Neuron (in vitro differentiated cells): ENCODE results near the gene SNAP47.
"Not testable (repeated sequence)": the region's sequence is repeated elsewhere in the genome, so short reads cannot be mapped to it uniquely, and the experiment has no call there.

Experiments
- H2AFZ ChIP-seq: one replicate; pipeline ENCODE4 v1.6.1; 2013; ENCODE audit warnings: low read depth, mild to moderate bottlenecking, inconsistent platforms, low read length, moderate library complexity
- H3K27me3 ChIP-seq: one replicate; pipeline ENCODE4 v1.6.1; 2013; ENCODE audit warnings: low read length; ENCODE audit not compliant: insufficient read depth
- H3K36me3 ChIP-seq: one replicate; pipeline ENCODE4 v1.6.1; 2013; ENCODE audit warnings: low read length; ENCODE audit not compliant: insufficient read depth
- H3K4me1 ChIP-seq: one replicate; pipeline ENCODE4 v1.6.1; 2013; ENCODE audit warnings: low read length; ENCODE audit not compliant: insufficient read depth
- H3K4me3 ChIP-seq: 2 replicates; pipeline ENCODE4 v1.5.1; 2013; ENCODE audit warnings: mild to moderate bottlenecking, low read length, moderate library complexity
- H3K9me3 ChIP-seq: one replicate; pipeline ENCODE4 v1.6.1; 2013; ENCODE audit warnings: low read length

Gene SNAP47

DNA sequence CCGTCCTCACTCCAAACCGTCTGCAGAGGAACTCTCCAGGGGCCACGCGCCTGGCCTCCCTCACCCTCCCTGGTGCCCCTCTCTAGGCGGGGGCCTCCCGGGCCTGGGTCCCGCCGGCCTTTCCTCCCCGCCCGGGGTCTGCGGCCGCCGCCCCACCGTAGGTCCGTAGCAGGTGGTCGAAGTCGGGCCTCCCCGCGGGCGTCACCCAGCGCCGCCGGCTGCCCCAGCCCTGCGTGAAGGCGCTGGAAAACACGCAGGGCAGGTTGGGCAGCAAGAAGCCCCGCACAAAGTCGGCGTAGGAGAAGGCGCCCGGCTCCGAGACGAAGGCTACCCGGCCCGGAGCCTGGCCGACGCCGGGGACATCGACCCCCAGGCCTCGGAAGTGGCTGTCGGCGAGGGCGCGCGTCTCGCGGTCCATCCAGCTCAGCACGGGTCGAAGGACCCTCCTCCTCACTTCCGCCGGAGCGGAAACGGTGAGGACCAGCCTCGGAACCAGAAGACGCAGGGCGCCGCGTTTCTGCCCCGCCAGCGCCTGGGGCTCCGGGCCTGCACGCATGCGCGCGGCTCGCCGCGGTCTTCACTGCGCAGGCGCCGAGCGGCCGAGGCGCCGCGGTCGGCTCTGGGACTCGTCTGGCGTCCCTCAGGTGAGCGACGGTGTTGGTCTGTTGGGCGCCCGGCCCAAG, at the start of gene SNAP47, which contains the start of gene JMJD4:
SNAP47 (plus strand) TSS at position 580 of the 683 bp plus-strand sequence. CDS start 12,302 bp downstream, outside the sequence.
JMJD4 (minus strand) TSS at position 447 of the 683 bp plus-strand sequence; CDS start at position 418, 29 bp downstream.
- H3K27me3 ChIP-seq = no peaks in the 10 kb centered on the region
- H3K36me3 ChIP-seq = peaks cover 30% of the 10 kb centered on the region
- H3K4me3 ChIP-seq = peak within 1 kb of the TSS; percentile 96

GRCh38 chr1:227685807-227686206, 49.4 kb upstream of the SNAP47 start:
- Histone ChIP-seq H3K27me3 (no peaks in the 10 kb centered on the region), H3K9me3 (peaks cover 2% of the 10 kb centered on the region), H3K36me3 (no peaks in the 10 kb centered on the region), H2AFZ (no peak overlapping the region), H3K4me1 (no peaks in the 10 kb centered on the region), H3K4me3 (no peak overlapping the region)

More for the DNA sequence above, at the start of gene SNAP47, which contains the start of gene JMJD4:
- Histone ChIP-seq H3K9me3 (no peaks in the 10 kb centered on the region), H2AFZ (peak within 1 kb of the TSS; percentile 75), H3K4me1 (peaks cover 26% of the 10 kb centered on the region)

DNA sequence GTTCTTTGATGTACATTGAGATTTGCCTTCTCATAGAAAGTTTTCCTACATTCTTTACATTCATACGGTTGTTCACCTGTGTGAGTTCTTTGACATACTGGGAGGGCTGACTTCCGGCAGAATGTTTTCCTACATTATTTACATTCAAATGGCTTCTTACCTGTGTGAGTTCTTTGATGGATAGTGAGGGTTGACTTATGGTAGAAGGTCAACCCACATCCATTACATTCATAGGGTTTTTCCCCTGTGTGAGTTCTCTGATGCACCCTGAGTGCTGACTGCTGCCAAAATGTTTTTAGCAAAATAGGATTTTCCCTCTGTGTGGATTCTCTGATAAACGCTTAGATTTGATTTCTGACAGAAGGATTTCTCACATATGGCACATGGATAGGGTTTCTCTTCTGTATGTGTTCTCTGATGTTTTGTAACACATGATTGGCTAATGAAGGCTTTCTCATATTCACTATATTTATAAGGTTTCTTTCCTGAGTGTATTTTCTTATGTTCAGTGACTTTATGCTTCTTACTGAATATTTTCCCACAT, 37.8 kb upstream of the SNAP47 start:
- Histone ChIP-seq H3K36me3 (no peaks in the 10 kb centered on the region), H3K27me3 (no peaks in the 10 kb centered on the region), H3K4me1 (no peaks in the 10 kb centered on the region), H3K9me3 (peaks cover 2% of the 10 kb centered on the region), H2AFZ (no peak overlapping the region), H3K4me3 (no peak overlapping the region)

GRCh38 chr1:227701631-227702030, 33.6 kb upstream of the SNAP47 start:
- not testable (repeated sequence) for H3K9me3 ChIP-seq, H2AFZ ChIP-seq, H3K4me3 ChIP-seq, H3K4me1 ChIP-seq, H3K36me3 ChIP-seq, H3K27me3 ChIP-seq

DNA sequence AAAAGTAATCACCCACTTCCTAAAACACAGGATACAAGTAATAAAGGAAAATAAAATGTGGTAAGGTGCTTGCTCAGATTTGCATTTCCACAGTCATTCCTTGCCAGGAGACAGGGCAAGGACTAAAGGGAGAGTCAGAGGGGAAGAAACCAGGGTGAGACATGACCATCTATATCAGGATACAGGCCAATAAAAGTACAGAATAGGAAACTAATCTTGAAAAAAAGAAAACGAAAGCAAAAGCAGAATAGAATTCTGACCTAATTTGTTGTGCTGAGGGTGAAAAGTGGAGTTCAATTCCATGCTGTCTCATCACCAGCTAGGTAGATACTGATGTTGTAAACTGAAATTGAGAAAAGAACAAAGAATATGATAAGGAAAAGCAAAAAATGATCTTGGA, 27.4 kb upstream of the SNAP47 start:
- no peaks in the 10 kb centered on the region for H3K27me3 ChIP-seq

DNA sequence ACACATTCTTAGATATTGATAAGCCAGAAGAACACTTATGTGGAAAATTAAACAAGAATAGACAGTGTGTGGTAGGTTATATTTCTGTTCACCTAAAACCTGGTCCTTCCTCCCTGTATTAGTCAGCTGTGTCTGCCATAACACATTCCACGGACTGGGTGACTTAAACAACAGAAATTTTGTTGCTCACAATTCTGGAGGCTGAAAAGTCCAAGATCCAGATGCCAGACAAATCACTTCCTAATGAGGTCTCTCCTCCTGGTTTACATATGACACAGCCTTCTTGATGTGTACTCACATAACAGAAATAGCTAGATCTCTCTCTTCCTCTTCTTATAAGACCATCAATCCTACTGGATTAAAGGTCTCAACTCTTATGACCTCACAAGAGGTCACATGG, 25.8 kb upstream of the SNAP47 start:
- no peaks in the 10 kb centered on the region for H3K27me3 ChIP-seq
- no peak overlapping the region for H3K4me3 ChIP-seq
- no peak overlapping the region for H2AFZ ChIP-seq
- H3K36me3 ChIP-seq = no peaks in the 10 kb centered on the region
- H3K4me1 ChIP-seq = no peaks in the 10 kb centered on the region
- peaks cover 2% of the 10 kb centered on the region for H3K9me3 ChIP-seq

More for the DNA sequence above, 27.4 kb upstream of the SNAP47 start:
- Histone ChIP-seq H3K4me3 (no peak overlapping the region), H2AFZ (no peak overlapping the region), H3K36me3 (no peaks in the 10 kb centered on the region), H3K9me3 (peaks cover 2% of the 10 kb centered on the region), H3K4me1 (no peaks in the 10 kb centered on the region)

GRCh38 chr1:227710474-227710873, 24.8 kb upstream of the SNAP47 start:
- H3K27me3 ChIP-seq, H3K9me3 ChIP-seq, H3K36me3 ChIP-seq: not testable (repeated sequence)

DNA sequence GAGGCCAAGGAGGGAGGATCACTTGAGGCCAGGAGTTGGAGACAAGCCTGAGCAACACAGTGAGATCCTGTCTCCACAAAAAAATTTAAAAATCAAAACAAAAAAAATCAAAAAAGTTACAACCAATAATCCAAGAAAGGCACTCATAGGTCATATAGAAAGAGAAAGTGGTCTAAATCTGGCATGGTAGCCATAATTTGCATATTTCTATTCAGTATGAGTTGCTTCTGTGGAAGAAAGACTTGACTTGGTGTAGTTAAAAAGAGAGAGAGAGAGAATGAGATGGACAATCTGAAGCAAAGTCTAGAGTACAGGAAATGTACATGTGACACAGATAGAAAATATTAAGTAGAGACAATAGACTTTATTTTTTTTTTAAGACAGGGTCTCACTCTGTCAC, 22.6 kb upstream of the SNAP47 start:
- H2AFZ ChIP-seq = no peak overlapping the region
- H3K4me3 ChIP-seq = no peak overlapping the region
- no peaks in the 10 kb centered on the region for H3K27me3 ChIP-seq
- peaks cover 2% of the 10 kb centered on the region for H3K9me3 ChIP-seq
- no peaks in the 10 kb centered on the region for H3K36me3 ChIP-seq
- H3K4me1 ChIP-seq = no peaks in the 10 kb centered on the region

More at GRCh38 chr1:227710474-227710873, 24.8 kb upstream of the SNAP47 start:
- H3K4me1 ChIP-seq, H3K4me3 ChIP-seq, H2AFZ ChIP-seq: not testable (repeated sequence)

DNA sequence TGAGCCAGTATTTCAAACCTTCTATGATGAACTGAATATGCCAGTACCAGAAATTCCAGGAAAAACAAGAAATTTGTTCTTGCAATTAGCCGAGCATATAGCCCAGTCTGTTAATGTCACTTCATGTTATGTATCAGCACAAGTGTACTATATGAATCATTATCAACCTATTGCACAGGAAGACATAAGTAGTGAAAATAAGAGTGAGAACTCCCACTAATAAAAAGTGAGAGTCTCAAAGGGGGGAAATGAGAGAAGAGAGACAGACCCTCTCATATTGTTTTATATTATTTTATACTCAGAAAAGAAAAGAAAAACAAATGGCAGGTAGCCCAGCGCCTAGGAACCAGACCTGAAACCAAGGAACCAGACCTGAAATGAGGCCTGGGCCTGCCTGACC, 16.3 kb upstream of the SNAP47 start:
- H3K27me3 ChIP-seq = no peaks in the 10 kb centered on the region
- H3K9me3 ChIP-seq = peaks cover 12% of the 10 kb centered on the region
- peaks cover 4% of the 10 kb centered on the region for H3K4me1 ChIP-seq

DNA sequence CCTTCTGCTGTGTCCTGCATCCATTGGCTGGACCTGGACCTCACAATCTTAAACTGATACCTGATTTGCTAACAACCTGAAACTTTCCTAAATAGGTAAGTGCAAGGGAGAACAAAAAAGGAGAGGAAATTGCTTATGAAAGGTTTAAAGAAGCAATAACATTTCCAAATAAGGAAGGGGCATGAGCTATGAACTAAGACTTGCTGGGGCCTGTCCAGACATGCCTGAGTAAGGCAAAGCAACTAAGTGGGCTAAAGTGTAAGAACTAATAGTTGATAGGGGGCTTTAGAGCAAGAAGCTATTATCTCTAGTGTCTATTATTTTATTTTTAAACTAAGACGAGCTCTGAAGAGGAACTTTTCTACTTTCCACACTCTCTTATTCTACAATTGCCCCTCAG, 11.8 kb upstream of the SNAP47 start:
- Histone ChIP-seq H3K27me3 (no peaks in the 10 kb centered on the region), H3K36me3 (no peaks in the 10 kb centered on the region), H2AFZ (peak overlapping the region; percentile 26), H3K4me1 (peaks cover 7% of the 10 kb centered on the region), H3K9me3 (peaks cover 12% of the 10 kb centered on the region), H3K4me3 (no peak overlapping the region)

More for the DNA sequence above, 16.3 kb upstream of the SNAP47 start:
- H3K36me3 ChIP-seq = no peaks in the 10 kb centered on the region
- no peak overlapping the region for H3K4me3 ChIP-seq
- H2AFZ ChIP-seq = no peak overlapping the region

DNA sequence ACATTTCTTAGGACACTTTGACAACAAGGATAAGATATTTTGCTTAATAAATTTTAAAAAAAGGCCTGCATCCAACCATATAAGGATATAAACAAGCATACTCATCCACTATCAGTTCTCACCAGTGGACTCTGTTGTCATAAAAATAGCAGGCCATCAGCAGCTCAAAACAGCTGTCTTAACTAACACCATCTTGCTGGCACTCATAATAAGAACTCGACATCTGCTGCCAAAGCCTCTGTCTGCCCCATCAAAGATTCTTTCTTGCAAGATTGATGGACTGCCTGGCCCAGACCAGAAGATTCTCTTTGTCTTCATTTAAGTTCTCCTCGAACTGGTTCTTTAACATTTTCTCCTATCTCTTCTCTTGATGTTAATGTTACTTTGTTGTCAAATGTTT, 10.2 kb upstream of the SNAP47 start:
- Histone ChIP-seq H3K36me3 (no peaks in the 10 kb centered on the region), H3K27me3 (no peaks in the 10 kb centered on the region), H3K4me1 (peaks cover 21% of the 10 kb centered on the region), H2AFZ (no peak overlapping the region), H3K4me3 (no peak overlapping the region), H3K9me3 (peaks cover 5% of the 10 kb centered on the region)

- Histone ChIP-seq H2AFZ (no peak overlapping the region), H3K27me3 (no peaks in the 10 kb centered on the region), H3K9me3 (no peaks in the 10 kb centered on the region), H3K4me3 (no peak overlapping the region), H3K36me3 (peaks cover 4% of the 10 kb centered on the region), H3K4me1 (peaks cover 24% of the 10 kb centered on the region)
Measured at GRCh38 chr1:227726318-227726717, 8.9 kb upstream of the SNAP47 start.

DNA sequence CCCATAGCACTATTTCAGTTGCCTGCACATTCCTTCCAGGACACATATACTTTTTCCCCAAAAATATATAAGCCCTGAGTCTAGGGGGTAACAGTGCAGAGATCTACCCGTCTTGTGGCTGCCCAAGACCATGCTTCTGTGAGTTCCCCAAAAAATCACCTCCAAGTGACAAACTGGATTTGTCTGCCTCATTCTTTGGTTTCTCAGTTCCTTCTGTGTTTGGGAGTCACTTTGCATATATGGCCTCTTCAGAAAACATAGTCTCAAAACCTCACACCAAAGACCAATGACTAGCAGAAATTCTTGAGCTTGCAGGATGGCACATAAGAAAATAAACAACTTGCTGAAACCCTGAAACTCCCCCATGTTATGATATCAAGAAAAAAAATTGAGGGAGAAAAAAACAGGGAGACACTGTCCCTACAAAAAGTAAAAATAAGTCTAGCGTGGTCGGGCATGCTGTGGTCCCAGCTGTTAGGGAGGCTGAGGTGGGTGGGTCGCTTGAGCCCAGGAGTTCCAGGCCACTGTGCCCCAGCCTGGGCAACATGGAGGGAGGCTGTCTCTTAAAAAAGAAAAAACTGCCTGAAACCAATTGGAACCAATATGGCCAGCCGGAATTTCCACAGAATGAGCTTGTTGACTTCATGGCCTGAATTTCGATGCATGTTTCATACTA, 8.2 kb upstream of the SNAP47 start:
- H3K4me1 ChIP-seq = peaks cover 24% of the 10 kb centered on the region
- peaks cover 11% of the 10 kb centered on the region for H3K36me3 ChIP-seq
- H3K4me3 ChIP-seq = no peak overlapping the region
- H2AFZ ChIP-seq = no peak overlapping the region
- H3K27me3 ChIP-seq = no peaks in the 10 kb centered on the region
- no peaks in the 10 kb centered on the region for H3K9me3 ChIP-seq
